GM19023 (cell line): ENCODE data around the gene PGF.

Experiments used
- ATAC-seq: cut with Tn5 transposase; IDR thresholded peaks from one replicate; pipeline ENCODE4 v1.9.1; 2021; ENCODE audit warnings: mild to moderate bottlenecking, moderate library complexity; ENCODE audit not compliant: unreplicated experiment

Gene PGF

DNA sequence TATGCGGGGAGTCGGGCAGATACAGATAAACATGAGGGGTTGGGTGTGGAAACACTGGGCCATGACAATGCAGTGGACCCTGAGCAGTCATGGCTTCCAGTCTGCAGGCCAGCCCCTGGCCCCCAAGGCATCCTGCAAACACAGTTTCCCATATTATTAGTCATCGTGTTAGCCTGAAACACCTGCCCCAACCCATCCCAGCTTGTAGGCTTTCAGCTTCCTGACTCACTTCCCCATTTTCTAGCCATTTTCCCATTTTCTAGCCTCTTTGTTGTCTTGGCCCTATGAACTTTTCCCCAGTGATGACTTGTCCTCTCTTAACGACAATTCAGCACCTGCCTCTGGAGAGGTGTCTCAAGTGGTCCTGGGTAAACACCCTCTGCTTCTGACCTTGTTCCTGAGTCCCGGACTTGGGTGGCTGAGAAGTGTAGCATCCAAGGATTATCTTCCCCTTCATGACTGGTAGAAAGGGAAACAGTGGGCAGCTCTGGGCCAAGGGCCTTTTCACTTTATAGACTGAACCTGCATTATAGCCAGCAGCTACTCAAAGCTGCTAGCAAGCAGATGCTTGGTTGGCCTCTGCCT is 4.3 kb upstream of the PGF start:
- ATAC-seq, result no peak

DNA sequence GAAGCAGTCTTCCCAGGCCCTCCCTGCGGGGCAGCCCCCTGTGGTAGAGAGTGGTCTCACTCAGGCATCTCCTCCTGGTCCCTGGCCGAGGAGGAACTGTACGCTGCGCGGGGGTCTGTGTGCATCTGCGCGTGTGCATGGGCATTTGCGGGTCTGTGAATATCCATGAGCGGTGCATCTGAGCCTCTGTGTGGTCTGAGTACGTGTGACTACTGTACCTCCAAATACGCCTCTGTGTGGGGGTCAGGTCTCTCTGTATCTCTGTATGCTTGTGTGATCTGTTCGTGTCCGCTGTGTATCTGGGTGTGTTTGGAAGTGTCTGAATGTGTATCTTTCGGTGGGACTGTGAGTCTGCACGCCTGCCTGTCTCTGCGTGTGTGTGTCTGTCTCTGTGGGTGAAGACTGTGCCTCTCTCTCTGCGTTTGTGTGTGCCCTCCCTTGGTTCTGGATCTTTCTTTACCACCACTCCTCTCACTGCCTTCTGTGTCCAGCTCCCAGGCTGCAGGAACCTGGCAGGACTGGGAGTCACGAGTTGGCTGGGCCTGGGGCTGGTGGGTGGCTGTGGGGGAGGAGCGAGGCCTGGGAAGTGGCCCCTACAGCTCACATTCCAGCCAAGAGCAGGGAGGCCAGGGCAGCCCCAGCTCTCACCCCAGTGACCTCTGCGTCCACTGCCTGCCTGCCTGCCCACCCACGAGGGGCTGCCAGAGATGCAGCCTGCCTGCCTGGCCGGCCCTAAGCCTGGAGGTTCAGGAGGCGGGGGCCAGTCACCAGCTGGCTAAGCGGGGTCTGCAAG is 1.1 kb upstream of the PGF start:
- ATAC-seq, result no peak

DNA sequence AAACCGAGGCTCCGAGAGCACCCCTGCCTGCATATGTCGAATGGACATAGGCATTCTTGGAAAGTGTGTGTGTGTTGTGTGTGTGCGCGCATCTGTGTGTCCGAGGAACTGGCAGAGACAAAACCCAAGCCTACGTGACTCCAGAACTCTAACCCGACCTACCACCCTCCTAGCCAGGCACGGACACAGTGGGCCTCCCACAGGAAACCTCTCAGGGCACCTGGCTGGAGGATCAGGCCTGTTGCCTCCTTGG is 556 bp upstream of the PGF start:
- no peak for ATAC-seq

DNA sequence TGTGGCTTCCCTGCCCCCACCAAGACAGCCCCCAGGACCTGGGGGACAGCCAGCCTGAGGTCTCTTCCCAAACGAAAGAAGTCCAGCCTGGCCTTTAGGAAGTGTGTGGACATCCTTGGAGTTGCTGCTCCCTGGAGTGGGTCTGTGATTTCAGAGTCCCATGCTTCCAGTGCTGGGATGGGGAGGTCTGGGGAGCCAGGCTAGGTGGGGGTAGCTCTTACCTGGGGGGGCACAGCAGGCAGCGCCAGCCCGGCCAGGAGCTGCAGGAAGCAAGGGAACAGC is 509 bp downstream of the PGF start:
- ATAC-seq, result no peak

DNA sequence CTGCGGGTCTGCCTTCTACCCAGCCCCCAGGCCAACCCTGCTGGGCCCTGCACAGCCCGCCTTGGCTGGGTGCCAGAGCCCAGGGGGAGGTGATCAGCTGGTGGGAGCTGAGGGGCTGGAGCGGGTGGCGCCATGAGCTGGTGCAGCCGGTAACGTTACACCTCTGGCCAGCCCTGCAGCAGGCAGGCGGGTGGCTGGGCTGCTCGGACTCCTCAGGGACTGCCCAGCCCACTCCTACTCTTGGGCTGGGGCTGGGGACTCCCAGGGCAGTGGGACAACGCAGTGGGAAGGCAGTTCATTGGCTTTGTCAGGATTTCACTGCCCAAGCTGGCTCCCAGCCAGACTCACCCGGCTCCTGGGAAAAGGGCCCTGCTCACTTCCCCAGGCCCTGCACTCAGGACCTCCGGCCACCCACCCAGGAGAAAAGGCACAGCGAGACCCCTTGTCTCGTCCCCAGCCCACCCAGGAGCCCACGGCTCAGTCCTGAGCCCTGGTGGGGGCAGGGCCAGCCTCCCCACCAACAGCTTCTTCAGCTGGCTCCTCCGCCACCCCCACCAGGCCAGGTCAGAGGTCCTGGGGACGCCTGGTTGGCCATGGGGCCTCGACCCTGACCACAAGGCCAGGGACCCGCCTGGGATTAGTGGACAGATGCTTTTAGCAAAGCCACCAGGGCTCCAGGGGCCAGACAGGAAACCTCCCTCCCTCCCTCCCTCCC is 1.0 kb downstream of the PGF start:
- ATAC-seq, result no peak

DNA sequence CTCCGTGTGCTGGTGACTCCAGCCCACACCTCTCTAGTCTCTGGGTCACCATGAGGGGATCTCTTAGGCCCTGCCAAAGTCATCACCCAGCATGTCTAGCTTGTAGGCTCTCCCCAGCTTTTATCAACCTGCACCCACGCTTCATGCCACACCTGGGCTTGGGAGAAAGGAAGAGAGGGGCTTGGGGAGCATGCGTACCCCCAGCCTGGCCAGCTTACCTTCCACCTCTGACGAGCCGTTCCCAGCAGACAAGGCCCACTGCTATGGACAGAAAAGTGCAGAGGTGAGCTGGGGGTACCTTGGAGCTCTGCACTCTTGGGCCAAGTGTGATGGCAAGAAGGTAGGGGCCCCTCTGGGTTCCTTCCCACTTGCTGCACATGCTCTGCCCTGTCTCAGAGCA is 1.7 kb downstream of the PGF start:
- ATAC-seq, result no peak

DNA sequence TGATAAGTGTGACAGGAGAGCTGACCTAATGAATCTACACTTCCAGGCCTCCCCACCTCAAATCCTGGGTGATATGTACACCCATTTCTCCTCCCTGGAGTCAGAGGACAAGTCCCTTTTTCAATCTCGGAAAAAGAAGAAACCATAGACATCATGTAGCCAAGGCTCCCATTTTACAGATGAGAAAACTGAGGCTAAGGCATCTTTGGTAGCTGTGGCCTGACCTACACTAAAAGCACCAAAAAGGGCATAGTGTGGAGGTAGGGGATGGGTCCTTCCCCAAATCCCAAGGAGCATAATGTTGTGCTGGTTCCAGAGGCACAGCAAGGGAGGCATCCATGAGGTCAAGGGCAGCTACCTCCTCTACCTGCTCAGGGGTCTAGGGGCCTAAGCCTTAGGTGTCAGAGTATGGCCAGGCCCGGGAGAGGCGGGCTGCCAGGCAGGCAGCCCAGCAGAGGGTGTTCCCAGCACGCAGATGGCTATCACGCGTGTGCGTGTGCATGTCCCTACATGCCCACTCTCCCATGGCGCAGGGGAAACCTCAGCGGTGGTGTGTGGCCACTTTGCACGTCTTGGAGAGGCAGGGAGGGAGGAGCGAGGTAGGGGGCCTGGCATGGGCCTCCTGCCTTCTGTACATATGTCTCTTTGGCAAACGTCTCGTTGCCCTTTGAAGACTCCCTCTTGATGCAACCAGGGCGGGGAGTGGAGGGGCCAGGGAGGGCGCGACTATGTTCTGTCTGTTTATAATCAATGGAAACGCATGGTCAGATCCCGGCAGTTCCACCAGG is 2.5 kb downstream of the PGF start:
- ATAC-seq, result no peak

DNA sequence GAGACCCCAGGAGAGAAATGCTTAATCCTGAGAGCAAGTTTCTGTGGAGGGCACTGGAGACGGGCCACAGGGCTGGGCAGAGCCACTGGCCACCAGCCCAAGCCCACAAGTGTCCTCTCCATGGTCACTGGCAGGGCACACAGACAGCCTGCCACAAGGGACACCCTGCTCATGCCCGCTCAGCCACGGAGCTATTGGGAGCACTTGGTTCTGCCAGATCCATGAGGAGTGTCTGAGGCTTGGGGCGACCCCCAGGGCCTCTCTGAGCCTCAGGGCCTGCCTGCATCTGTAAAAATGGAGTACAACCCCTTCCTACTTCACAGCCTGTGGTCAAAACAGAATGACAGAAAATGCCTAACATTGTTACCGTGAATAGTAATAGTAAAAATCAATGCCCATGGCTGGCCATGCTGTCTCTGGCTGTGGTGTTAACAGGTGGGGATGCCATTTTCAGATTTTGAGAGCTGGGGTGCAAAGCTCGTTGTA is 3.2 kb downstream of the PGF start:
- ATAC-seq, result no peak

DNA sequence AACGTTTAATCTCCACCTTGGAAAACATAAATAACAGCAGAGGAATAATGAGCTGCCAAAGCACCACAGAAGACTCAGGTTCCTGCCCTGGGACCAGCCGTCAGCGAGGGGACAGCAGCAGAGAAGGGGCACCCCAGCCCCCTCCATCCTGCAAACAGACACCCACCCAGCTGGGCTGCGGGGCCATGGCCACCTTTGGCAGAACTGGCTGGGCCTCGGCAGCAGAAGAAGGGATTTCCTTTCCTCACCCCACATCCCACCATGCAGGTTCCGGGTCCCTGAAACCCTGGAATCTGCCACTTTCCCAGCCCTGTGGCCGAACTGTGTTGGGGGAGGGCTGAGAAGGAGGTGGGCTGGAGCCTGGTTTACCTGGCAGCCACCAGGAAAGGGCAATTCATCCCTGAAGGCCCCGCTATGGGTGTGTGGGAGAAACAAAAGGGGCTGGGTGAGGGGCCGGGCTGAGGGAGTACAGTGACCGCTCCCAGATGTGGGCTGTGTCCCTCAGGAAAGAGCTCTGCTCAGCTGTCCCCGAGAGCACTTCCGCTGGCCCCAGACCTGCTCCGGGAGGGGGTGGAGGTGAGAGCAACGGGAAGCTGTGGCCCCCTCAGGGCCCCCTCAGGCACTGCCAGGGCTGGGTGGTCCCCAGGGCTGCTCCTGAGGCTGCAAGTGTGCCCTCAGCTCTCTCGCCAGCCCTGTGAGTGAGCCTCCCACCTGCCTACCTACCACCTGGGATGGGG is 3.8 kb downstream of the PGF start:
- no peak for ATAC-seq

DNA sequence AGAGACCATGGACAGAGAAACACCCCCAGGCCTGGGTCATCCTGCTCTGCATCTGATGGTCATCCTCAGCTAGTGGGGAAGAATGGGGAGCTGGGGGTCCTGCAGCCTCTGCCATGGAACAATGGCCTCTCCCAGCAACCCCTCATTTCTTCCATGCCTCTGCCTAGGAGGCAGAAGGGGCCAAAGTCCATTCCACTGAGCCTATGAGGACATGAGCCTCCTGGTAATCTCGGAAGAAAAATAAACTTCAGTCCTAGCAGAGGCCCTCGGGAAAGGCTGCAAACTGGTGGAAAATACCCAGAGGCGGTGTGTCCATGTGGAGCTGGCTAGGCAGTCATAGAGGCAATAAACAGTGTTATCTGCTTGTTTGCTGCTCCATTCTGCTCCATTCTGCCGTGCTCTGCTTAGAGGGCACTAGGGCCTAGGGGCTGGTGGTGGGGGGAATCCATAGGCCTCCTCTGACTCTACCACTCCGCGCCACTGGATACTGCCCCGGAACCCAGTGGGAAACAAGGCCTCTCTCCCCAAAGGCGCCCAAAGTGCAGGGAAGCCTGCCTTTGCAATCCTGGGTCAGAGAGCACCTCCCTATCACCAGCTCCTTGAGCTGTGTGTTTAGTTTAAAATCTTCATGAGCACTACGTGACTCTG is 4.5 kb downstream of the PGF start:
- no peak for ATAC-seq

DNA sequence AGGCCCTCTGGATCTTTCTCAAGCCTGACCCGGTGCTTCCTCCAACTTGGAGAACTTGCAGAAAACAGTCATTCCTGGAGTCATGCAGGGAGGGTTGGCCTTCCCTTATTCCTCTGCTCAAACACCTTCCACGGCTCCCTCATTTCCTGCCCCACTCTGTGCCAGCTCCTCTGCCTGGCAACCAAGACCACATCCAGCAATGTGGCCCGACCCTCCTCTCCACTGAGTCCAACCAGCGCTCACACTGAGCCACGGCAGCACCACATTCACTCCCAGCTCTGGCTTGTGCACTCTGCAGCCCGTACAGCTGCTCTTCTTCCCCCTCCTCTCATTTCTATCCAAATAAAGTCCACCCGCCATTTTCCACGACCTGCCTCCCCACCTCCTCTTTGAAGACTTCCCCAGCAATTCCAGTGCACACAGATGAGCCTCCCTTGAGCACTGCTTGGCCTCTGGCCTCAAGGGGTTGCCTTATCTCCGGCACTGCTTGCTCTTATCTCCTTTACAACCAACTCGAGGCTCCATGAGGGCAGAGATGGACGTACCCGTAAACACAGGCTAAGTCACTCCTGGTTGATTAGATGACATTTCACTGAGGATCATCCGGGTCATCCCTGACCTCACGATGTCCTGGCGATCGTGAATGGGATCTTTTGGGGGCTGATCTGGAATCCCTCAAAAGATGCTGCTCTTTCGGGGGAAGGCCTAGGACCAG is 5.4 kb downstream of the PGF start:
- no peak for ATAC-seq

DNA sequence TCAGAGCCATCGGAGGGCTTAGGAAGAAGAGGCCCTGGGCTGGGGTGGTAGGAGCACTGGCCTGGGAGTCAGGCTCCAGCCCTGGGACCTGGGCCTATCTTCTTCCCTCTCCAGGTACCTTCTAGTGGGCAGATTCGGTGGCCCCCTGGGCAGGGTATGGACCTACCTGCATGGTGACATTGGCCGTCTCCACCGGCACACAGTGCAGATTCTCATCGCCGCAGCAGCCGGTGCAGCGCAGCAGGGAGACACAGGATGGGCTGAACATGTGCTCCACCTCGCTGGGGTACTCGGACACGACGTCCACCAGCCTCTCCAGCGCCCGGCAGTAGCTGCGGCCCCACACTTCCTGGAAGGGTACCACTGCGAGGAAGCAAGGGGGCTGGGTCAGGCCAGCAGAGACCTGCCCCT is 6.2 kb downstream of the PGF start:
- no peak for ATAC-seq

DNA sequence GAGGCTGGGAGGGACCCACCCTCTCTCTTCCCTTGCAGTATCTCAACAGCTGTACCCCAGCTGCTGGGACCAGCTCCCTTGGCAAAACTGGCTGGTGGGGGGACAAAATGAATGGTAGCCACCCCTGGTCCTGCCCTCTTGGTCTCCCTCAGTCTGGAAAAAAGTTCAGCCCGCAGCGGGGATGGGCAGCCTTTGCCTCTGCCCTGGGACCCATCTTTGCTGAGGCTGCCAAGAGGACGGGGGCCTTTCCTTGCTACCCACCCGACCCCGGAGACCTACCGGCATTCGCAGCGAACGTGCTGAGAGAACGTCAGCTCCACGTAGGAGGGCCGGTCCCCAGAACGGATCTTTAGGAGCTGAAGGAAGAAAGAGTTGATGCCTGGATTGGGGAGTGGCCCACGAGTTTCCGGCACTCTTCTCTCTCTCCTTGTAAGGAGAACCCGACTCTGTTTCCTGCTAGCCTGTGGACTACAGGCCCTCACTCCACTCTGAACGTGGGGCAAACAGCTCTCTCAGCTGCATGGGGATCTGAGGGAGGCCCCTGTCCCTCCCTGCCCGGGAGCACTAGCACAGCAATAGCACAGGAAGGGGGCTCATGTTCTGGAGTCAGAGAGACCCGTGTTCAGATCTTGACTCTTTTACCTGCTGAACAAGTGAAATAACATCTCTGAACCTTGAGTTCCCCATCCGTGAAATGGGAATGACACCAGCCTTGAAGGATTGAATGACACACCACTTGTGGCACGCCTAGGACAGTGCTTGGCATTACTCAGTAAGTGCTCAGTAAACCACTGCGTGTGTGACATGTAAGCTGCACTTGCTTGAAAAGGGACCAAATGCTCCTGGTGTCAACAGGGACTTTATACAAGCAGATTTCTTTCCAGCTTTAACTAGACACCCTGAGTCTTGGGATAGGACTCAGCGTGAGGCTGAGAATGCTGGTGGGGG is 6.9 kb downstream of the PGF start:
- ATAC-seq, result no peak

DNA sequence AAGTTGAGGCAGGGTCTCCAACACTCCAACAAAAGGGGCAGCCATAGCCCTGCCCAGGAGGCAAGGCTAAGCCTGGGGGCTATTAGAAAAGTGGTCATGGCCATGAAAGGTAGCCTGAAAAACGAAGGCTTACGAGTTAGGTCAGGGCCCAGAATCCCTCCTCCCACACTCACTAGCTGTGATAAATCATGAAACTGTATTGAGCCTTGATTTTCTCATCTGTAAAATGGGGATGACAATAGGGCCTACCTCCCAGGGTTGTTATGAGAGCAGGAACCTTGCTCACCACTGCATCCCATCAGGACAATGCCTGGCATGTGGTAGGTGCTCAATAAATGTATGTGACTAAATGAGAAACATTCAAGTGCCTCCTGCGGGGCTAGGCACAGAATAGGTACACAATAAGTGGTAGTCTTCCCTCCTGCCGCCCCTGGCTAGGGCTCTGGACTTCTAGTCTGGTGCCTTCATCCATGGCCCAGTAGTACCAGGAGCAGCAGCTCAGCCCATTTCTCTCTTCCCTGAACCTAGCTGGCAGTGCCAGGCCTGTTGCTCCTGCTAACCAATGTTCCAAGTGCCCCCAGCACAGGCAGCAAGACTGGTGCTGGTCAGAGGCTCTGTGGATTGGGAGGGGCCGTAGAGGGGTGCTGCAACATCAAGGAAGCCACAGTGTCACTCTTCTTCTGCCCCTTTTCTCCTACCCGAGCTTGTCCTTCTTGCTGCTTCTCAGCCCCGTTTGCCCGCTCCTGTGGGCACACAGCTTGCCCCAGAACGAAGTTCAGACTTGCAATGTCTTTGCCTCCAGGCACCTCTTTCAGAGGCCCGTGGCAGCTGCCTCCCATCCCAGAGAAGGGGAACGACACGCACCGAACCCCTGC is 7.8 kb downstream of the PGF start:
- ATAC-seq, result no peak

DNA sequence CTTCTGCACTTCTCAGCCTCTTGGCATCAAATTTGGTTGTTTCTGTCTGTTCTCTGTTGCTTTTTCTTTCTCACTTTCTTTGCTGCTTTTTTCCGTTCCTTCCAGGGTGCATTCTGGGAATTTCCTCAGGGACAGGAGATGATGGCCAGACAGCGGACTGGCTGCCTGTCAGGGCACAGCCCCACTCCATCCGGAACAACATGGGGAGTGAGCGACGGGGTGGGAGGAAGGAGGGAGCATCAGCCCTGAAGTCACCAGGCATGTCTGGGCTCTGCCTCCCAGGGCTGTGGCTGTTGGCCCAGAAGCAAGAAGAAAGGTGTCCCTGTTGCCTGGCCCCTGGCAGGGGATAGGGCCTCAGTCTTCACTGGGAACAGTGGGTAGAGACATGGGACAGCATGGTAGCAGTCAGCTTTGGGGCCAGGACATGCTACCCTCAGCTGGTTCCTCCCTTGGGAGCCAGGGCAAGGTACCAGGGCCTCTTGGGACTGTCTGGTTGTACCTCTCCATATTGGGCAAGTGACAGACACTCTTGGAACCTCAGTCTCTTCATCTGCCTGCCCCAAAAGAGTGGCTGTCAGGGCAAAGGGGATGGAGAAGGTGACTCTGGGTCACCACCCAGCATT is 8.6 kb downstream of the PGF start:
- no peak for ATAC-seq

DNA sequence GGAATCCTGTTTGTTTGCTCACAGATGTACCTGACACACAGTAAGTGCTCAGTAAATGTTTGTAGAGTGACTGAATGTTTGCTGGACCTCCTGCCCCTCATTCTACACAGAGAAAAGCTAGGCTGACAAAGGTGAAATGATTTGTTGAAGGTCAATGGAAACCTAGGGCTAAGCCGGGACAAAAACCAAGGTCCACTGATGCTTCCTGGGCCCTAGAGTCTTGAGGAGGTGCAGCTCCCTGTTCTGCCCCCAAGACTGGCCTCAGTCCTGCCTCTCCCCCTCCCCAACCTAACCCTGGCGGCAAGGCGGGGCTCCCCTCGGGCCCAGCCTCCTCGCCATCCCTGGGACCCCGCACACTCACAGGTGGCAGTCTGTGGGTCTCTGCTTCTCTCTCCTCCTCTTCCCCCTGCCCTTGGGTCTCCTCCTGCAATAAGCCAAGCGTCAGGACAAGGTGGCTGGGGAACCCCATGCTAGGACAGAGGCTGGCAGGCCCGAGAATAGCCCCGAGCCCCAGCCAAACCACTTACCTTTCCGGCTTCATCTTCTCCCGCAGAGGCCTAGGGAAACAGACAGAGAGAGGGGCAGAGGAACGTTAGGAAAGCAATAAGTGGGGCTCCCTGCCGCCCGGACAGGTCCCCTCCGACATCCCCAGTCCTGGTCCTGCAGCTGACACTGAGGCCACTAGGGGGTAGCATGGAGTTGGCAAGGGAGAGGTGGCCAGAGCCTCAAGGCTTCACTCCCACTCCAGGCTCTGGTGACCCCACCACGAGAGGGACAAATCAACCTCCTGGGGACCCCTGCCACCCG is 9.3 kb downstream of the PGF start:
- no peak for ATAC-seq
